Stimulated activated memory B cell treated with anti-CD40 and anti-IgM and Interleukin-4, amounts not matched to agents 10 μg/mL and 1 μg/mL and 100 μg/mL, for 72 hours (primary cell): ENCODE data around the gene KHSRP.
A peak's percentile ranks its signal among the peaks of the same experiment; 100 is the strongest.

Experiments
- ATAC-seq: fragments of 150-1000 bp; cut with Tn5 transposase; 2 replicates; pipeline ENCODE4 v1.10.0; 2021
- H3K27ac Mint-ChIP-seq: one replicate; pipeline ENCODE4 v1.8.0; 2022; ENCODE audit warnings: mild to moderate bottlenecking, mixed read lengths
- H3K27me3 Mint-ChIP-seq: one replicate; pipeline ENCODE4 v1.8.0; 2022; ENCODE audit warnings: mixed read lengths
- H3K36me3 Mint-ChIP-seq: one replicate; pipeline ENCODE4 v1.8.0; 2022; ENCODE audit warnings: mixed read lengths
- H3K4me1 Mint-ChIP-seq: one replicate; pipeline ENCODE4 v1.8.0; 2022; ENCODE audit warnings: mixed read lengths
- H3K4me3 Mint-ChIP-seq: one replicate; pipeline ENCODE4 v1.8.0; 2022; ENCODE audit warnings: mild to moderate bottlenecking, moderate library complexity, mixed read lengths
- H3K9me3 Mint-ChIP-seq: one replicate; pipeline ENCODE4 v1.8.0; 2022; ENCODE audit warnings: mixed read lengths

KHSRP gene

DNA sequence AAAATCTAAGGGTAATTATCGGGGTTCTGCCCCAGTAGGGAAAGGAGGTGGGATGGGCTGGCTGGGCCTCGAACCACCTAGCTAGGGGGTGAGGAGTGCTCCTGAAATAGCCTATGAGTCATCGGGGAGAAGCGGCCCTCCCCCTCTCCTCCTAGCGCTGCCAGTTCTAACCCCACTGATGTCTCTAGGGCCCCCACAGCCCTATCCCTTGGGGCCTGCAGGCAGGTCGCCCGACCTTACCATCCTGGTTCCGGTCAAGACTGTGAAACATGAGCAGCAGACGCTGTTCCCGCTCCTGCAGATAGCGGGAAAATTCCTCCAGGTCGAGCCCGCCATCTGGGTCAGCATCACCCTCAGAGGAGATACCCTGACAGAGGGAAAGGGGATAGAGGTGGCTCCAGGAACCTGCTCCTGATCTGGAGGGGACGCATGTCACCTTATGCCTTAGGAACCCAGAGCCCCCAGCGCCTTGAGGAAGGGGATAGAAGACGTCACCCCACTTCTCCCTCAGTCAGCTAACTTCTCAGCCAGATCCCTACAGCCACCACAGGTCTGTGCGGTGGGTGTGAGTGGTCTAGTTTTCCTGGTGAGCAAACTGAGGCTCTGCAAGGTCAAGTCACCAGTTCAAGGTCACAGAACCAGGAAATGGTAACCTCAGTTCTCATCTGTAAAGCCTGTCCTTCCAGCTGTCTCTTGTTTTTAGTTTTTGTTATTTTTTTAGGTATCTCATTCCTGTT, 33.5 kb upstream of the KHSRP start:
- peak overlapping the region; percentile 82 for H3K27ac Mint-ChIP-seq
- ATAC-seq: peak; percentile 46
- H3K9me3 Mint-ChIP-seq: peaks cover 4% of the 10 kb centered on the region
- H3K36me3 Mint-ChIP-seq: peaks cover 34% of the 10 kb centered on the region
- no peaks in the 10 kb centered on the region for H3K27me3 Mint-ChIP-seq
- H3K4me3 Mint-ChIP-seq: peak overlapping the region; percentile 87
- H3K4me1 Mint-ChIP-seq: peaks cover 20% of the 10 kb centered on the region

DNA sequence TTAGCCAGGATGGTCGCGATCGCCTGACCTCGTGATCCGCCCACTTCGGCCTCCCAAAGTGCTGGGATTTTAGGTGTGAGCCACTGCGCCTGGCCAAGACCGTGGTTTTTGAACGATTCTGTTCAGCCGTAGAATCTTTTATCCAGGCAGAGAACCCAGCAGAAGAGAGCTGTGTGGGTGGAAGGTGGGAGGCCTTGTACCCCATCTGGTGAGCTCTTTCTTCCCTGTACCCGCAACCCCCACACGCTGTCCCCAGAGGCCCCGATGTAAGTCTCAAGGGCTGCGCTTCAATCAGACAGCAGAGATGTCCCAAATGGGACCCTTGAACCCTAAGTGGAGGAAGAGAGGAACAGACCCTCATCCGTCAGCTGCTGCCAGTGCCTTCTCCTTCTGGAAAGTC, 31.3 kb upstream of the KHSRP start:
- Mint-ChIP-seq H3K36me3 (peaks cover 51% of the 10 kb centered on the region), H3K9me3 (peaks cover 4% of the 10 kb centered on the region), H3K27me3 (no peaks in the 10 kb centered on the region), H3K4me1 (peaks cover 20% of the 10 kb centered on the region), H3K27ac (no peak overlapping the region), H3K4me3 (no peak overlapping the region)
- ATAC-seq: no peak

DNA sequence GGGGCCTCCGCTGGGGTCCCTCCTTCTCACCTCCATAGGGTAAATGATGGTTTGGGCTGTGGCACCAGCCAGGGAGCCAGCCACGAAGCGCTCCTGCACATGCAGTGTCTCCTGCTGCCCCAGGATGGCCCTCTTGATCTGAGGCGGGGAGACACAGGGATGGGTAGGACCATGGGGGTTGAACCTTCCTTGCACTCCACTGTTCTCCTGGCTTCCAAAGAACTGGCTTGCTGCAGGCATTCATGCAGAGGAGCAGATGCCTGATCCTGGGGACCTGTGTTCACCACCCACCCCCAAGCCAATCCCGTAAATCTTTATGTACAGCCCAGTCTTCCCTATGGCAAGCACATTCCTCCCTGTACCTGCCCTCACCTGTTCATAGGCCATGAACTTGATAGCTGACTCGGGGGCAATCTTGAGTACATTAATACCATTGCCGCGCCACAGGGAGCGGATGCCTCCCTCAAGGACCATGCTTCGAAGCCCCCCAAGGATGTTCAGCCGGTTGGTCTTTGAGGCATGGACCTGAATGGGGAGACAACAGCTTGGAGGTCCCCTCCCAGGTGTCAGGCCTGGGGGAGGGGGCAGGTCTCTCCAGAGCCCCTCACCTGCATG, 29.4 kb upstream of the KHSRP start:
- Mint-ChIP-seq H3K9me3 (peaks cover 4% of the 10 kb centered on the region), H3K36me3 (peaks cover 59% of the 10 kb centered on the region)

DNA sequence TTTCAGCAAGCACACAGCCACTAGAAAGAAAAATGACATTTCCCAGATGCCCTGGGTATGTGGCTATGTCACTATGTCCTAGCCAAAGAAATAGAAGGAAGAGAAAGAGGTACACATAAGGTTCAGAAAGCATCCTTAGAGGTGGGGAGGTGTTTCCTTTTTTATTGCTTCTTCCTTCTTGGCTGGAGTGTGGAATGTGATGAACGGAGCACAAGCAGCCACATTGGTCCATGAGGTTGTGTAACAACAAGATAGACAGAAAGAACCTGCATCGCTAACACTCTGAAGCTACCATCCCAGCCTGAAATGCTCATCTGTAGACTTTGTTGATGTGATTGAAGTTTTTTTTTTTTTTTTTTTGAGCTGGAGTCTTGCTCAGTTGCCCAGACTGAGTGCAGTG, 28.3 kb upstream of the KHSRP start:
- H3K27ac Mint-ChIP-seq: no peak overlapping the region
- H3K27me3 Mint-ChIP-seq: no peaks in the 10 kb centered on the region
- H3K4me1 Mint-ChIP-seq: peaks cover 8% of the 10 kb centered on the region
- H3K4me3 Mint-ChIP-seq: no peak overlapping the region
- H3K9me3 Mint-ChIP-seq: peaks cover 4% of the 10 kb centered on the region
- no peak for ATAC-seq
- peaks cover 59% of the 10 kb centered on the region for H3K36me3 Mint-ChIP-seq

More for the DNA sequence above, 29.4 kb upstream of the KHSRP start:
- Mint-ChIP-seq H3K4me3 (no peak overlapping the region), H3K27me3 (no peaks in the 10 kb centered on the region), H3K27ac (no peak overlapping the region), H3K4me1 (peaks cover 19% of the 10 kb centered on the region)
- no peak for ATAC-seq

DNA sequence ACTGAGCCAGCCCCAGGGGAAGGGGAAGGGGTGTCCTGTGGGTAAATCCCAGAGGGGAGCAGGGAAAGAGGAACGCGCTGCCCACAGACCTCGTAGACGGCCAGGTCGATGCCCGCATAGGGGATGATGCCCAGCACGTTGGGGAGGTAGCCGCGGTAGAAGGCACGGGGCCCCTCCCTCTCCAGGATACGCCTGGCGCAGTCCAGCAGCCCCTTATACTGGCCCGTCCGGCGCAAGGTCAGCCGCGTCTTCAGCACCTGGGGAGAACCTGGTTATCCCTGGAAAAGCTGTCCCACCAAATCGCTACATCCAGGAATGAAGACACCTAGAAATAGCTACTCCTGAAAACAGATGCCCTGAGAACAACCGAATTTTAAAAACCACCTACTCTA, 27.6 kb upstream of the KHSRP start:
- H3K4me1 Mint-ChIP-seq: peaks cover under 1% of the 10 kb centered on the region
- H3K4me3 Mint-ChIP-seq: no peak overlapping the region

DNA sequence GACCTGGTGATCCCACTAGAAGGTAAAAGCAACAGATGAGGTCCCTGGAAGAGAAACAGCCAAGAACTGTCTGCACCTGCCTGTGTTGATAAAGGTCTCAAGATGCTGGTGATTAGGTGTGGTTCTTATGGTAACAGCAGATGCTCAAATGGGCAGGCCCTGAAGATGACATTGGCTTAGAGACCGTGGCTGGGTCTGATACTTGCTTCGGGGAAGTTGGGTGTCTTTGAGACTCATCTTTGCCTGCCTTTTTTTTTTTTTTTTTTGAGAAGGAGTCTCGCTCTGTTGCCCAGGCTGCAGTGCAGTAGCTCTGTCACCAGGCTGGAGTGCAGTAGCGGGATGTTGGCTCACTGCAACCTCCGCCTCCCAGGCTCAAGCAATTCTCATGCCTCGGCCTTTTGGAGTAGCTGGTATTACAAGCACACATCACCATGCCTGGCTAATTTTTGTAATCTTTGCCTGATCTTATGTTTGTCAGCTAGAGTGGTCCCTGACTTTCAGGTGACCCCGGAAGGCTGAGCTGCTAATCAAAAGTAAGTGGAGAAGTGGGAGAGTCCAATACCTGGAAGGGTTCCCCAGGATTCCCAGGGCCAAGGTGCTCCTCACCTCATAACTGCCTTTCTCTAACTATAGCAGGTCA, 27.1 kb upstream of the KHSRP start:
- no peak for ATAC-seq
- Mint-ChIP-seq H3K9me3 (peaks cover 4% of the 10 kb centered on the region), H3K36me3 (peaks cover 63% of the 10 kb centered on the region), H3K4me1 (no peaks in the 10 kb centered on the region), H3K4me3 (no peak overlapping the region), H3K27me3 (no peaks in the 10 kb centered on the region), H3K27ac (no peak overlapping the region)

More for the DNA sequence above, 27.6 kb upstream of the KHSRP start:
- peaks cover 59% of the 10 kb centered on the region for H3K36me3 Mint-ChIP-seq
- no peak for ATAC-seq
- H3K27me3 Mint-ChIP-seq: no peaks in the 10 kb centered on the region
- peaks cover 4% of the 10 kb centered on the region for H3K9me3 Mint-ChIP-seq
- no peak overlapping the region for H3K27ac Mint-ChIP-seq

DNA sequence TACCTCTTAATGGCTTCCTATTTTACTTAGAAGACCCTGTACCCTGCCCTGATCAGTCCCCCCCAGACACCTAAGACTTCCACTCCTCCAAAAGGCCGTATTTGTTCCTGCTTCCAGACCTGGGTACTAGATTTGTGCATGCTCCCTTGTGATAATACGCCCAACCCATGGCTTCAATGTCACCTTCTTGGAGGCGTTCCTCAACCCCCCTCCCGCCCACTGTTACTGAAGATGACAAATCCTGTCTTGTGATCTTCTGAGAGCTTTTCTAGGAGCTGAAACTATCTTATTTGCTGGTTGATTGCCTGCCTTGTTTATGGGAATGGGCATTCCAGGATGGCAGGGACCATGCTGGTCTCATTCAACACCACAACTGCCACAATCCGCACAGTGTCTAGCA, 25.6 kb upstream of the KHSRP start:
- Mint-ChIP-seq H3K4me3 (no peak overlapping the region), H3K27me3 (no peaks in the 10 kb centered on the region), H3K4me1 (no peaks in the 10 kb centered on the region), H3K9me3 (peaks cover 5% of the 10 kb centered on the region), H3K27ac (no peak overlapping the region), H3K36me3 (peaks cover 65% of the 10 kb centered on the region)
- ATAC-seq: no peak

DNA sequence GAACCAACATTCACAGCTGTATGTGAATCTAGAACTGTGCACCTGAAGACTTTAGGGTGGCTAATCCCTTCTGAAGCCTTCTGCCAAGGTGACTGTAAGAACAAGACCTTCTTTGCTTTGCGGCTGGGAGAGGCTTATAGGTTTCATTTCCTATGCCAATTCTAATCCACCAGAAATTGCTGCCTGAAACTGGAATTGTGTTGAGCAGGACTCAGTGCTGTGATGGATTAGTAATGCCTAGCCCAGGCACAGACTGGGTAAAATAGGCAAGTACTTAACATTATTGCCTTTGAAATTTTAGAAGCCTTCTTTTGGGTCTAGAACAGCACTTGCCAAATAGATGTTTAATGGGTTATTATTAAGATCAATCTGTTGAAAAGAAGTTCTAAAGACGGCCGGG, 23.4 kb upstream of the KHSRP start:
- Mint-ChIP-seq H3K27me3 (no peaks in the 10 kb centered on the region), H3K4me1 (no peaks in the 10 kb centered on the region), H3K36me3 (peaks cover 51% of the 10 kb centered on the region), H3K27ac (no peak overlapping the region), H3K9me3 (peaks cover 2% of the 10 kb centered on the region), H3K4me3 (no peak overlapping the region)
- ATAC-seq: no peak

DNA sequence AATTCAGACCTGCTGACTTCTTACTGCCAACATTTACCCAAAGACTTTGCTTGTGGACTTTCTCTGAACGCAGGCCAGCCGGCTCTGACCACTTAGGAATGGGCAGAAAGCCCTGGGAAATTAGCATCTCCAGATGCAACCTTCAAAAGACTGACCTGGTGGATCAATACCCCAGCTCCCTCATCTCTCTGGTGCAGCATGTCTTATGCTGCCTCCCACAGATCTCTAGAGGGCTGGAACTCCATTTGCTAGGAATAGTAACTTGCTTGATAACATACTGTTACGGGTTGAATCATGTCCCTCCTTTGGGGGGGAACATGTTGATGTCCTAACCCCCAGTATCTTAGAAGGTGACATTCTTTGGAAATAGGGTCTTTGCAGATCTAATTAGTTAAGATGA, 21.8 kb upstream of the KHSRP start:
- Mint-ChIP-seq H3K27ac (no peak overlapping the region), H3K4me1 (no peaks in the 10 kb centered on the region), H3K9me3 (peaks cover 2% of the 10 kb centered on the region), H3K4me3 (no peak overlapping the region), H3K27me3 (no peaks in the 10 kb centered on the region), H3K36me3 (peaks cover 39% of the 10 kb centered on the region)
- ATAC-seq: no peak

DNA sequence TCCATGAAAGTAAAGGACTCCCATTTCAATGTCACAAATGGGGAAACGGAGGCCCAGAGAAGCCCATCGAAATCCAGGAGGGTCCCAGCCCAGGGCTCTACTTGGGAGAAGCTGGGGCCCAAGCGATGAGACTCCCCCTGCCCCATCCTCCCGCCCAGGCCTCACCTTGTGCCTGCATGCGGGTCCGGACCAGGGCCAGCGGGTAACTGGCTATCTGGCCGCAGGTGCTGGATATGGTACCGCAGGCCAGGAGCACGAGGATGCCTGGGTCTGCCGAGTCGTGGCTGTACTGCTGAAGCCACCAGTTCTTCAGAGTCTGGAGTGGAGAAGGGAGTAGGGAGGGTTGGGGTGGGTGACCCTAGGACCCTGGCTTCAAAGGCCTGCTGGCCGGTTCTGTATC, 19.4 kb upstream of the KHSRP start:
- Mint-ChIP-seq H3K27me3 (no peaks in the 10 kb centered on the region), H3K36me3 (peaks cover 35% of the 10 kb centered on the region), H3K27ac (no peak overlapping the region), H3K9me3 (peaks cover 2% of the 10 kb centered on the region), H3K4me3 (no peak overlapping the region), H3K4me1 (peaks cover 6% of the 10 kb centered on the region)
- no peak for ATAC-seq

DNA sequence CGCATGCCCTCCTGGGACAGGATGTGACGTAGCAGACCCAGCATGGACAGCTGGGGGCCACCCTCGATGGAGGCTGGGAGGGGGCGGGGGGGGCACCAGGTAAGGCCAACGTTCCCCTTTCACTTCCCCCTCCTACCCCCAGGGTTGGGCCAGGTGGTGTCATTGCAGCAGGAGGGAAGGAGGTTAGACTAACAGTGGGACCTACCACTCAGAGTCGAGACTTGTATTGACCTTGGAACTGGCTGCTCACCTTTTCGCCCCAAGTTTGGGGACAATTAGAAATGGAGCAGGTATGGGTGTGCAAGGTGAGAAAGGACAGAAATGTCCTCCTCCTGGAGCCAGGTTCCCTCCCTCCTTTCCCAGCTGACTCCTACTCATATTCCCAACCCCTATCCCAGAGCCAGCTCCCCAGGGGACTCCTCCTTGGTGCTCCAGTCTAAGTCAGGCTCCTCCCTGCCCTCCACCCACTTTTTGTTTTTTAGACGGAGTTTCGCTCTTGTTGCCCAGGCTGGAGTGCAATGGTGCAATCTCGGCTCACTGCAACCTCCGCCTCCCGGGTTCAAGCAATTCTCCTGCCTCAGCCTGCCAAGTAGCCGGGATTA, 17.6 kb upstream of the KHSRP start:
- Mint-ChIP-seq H3K27ac (no peak overlapping the region), H3K36me3 (peaks cover 35% of the 10 kb centered on the region), H3K9me3 (peaks cover 2% of the 10 kb centered on the region), H3K4me3 (no peak overlapping the region), H3K4me1 (peaks cover 6% of the 10 kb centered on the region), H3K27me3 (no peaks in the 10 kb centered on the region)
- ATAC-seq: no peak

DNA sequence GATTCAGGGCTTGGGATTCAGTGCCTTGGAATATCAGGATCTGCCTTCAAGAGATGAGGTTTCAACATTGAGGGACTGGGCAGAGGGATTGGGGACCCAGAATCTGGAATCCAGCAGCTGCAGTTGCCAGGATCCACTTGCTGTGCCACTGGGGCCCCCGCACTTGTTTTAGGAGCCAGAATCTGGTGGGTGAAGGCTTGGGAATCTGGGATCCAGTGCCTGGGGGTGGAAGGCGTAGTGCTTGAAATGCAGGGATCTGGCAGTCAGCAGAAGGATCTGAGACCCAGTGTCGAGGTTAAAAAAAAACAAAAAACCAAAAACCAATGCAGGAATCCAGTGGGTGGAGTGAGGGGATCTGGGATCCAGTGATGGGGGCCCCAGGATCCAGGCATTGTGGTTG, 16.3 kb upstream of the KHSRP start:
- Mint-ChIP-seq H3K27me3 (no peaks in the 10 kb centered on the region), H3K36me3 (peaks cover 24% of the 10 kb centered on the region), H3K27ac (peak overlapping the region; percentile 48), H3K4me3 (no peak overlapping the region), H3K9me3 (peaks cover 2% of the 10 kb centered on the region), H3K4me1 (peaks cover 6% of the 10 kb centered on the region)
- no peak for ATAC-seq

DNA sequence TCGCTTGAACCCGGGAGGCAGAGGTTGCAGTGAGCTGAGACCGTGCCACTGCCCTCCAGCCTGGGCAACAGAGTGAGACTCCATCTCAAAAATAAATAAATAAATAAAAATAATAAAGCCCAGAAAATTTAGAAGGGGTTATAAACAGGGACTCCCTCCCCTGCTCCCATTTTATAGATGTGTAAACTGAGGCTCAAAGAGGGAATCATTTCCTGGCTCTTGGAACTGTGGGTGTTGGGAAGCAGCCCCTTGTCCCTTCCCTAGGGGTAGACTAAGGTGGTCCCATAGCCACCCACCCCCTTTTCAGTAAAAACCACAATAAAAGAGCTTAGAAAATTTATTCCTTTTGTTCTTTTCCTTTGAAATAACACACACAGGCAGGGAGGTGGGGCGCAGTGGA, 15.1 kb upstream of the KHSRP start:
- peak overlapping the region; percentile 63 for H3K27ac Mint-ChIP-seq
- no peaks in the 10 kb centered on the region for H3K27me3 Mint-ChIP-seq
- peaks cover 14% of the 10 kb centered on the region for H3K36me3 Mint-ChIP-seq
- ATAC-seq: no peak
- peaks cover 6% of the 10 kb centered on the region for H3K4me1 Mint-ChIP-seq
- H3K4me3 Mint-ChIP-seq: no peak overlapping the region
- no peaks in the 10 kb centered on the region for H3K9me3 Mint-ChIP-seq

DNA sequence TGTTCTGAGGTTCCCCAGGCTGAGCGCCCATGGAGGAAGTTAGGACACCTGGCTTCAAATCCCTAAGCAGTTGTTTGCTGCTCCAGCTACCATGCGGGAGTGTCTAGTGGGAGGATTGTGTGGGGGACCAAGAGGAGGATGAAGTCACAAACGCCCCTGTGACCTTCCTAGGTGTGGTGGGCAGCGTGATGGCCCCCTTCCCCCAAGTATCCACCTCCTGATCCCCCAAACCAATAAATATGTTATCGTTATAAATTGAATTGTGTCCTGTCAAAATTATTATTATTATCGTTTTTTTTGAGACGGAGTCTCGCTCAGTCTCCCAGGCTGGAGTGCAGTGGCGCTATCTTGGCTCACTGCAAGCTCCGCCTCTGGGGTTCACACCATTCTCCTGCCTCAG, 9.1 kb upstream of the KHSRP start, which contains the start of gene SLC25A41:
Gene SLC25A41, minus strand, starts transcription at position 101 of the 400 bp plus-strand sequence. Its CDS starts 70 bp downstream, at position 31.
- Mint-ChIP-seq H3K36me3 (no peaks in the 10 kb centered on the region), H3K4me3 (no peak within 1 kb of the TSS), H3K27ac (no peak within 1 kb of the TSS), H3K9me3 (no peaks in the 10 kb centered on the region), H3K27me3 (peaks cover 9% of the 10 kb centered on the region), H3K4me1 (no peaks in the 10 kb centered on the region)
- no peak for ATAC-seq

DNA sequence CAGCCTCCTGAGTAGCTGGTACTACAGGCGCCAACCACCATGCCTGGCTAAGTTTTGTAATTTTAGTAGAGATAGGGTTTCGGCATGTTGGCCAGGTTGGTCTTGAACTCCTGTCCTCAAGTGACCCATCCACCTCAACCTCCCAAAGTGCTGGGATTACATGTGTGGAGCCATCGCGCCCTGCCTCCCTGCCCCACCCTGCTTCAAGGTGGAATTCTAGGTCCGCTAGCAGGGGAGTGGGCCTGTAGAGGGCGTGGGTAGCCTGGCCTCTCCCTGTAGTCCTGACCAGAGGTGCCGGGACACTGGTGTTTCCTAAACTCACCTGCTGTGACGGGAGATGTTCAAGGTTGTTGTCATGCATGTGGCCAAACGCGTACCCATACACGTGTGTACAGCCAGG, 8.6 kb upstream of the KHSRP start:
- no peaks in the 10 kb centered on the region for H3K4me1 Mint-ChIP-seq
- no peaks in the 10 kb centered on the region for H3K36me3 Mint-ChIP-seq
- H3K27ac Mint-ChIP-seq: no peak overlapping the region
- no peaks in the 10 kb centered on the region for H3K9me3 Mint-ChIP-seq
- H3K4me3 Mint-ChIP-seq: no peak overlapping the region
- H3K27me3 Mint-ChIP-seq: peaks cover 9% of the 10 kb centered on the region
- no peak for ATAC-seq
